Upper lobe of left lung (tissue), 4 donors: ENCODE measurements around the gene ZDHHC11B.

Source experiments
- POLR2AphosphoS5 ChIP-seq, 2 donors: sonication (generic); formaldehyde crosslinking; IDR thresholded peaks; one replicate each; pipeline ENCODE4 v1.5.1; 2017; ENCODE audit warnings: antibody characterized with exemption in 2 of 2
- TF ChIP-seq, protein P1 (sequence below), 6 experiments: fragments of 450-650 bp in 4 of 6; fragments of 200-600 bp in 2 of 6; sonication (generic) in 2 of 6; IDR thresholded peaks; one replicate each; pipeline ENCODE4 v1.5.1; 2016 to 2019; ENCODE audit warnings: antibody characterized with exemption in 6 of 6

GRCh38 chr5:763998-764781 is 20.3 kb downstream of the ZDHHC11B start:
- TF ChIP-seq POLR2AphosphoS5 (IDR thresholded peaks at IDR 0.05): no peak
- TF ChIP-seq, protein P1, sequence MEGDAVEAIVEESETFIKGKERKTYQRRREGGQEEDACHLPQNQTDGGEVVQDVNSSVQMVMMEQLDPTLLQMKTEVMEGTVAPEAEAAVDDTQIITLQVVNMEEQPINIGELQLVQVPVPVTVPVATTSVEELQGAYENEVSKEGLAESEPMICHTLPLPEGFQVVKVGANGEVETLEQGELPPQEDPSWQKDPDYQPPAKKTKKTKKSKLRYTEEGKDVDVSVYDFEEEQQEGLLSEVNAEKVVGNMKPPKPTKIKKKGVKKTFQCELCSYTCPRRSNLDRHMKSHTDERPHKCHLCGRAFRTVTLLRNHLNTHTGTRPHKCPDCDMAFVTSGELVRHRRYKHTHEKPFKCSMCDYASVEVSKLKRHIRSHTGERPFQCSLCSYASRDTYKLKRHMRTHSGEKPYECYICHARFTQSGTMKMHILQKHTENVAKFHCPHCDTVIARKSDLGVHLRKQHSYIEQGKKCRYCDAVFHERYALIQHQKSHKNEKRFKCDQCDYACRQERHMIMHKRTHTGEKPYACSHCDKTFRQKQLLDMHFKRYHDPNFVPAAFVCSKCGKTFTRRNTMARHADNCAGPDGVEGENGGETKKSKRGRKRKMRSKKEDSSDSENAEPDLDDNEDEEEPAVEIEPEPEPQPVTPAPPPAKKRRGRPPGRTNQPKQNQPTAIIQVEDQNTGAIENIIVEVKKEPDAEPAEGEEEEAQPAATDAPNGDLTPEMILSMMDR (IDR thresholded peaks at IDR 0.05): no peak
